Activated B cell treated with CpG ODN at 0.5 μM for 24 hours (primary cell): ENCODE data around the gene ARNT2. TPM values are rescaled to one million over a fixed set of nuclear protein-coding genes. Genes with fewer than 3 reads are reported as not detected.

Source experiments
- ATAC-seq: fragments of 200-7000 bp; cut with Tn5 transposase; one replicate; pipeline ENCODE4 v1.10.0; 2021; ENCODE audit warnings: low read depth, mild to moderate bottlenecking, moderate library complexity
- CTCF ChIA-PET: fragments of 350-600 bp; sonication (Branson Sonifier 250); formaldehyde crosslinking; loops from one replicate; lab custom pipeline; 2021; ENCODE audit warnings: antibody characterized with exemption; lab: Charles Lee
- POLR2A ChIA-PET: fragments of 350-600 bp; sonication (Branson Sonifier 250); formaldehyde crosslinking; loops from one replicate; lab custom pipeline; 2021; ENCODE audit warnings: antibody characterized with exemption; lab: Charles Lee
- DNase-seq: peaks from one replicate; pipeline ENCODE4 v3.0.0; 2022
- H3K27ac Mint-ChIP-seq: one replicate; pipeline ENCODE4 v1.8.0; 2020; ENCODE audit warnings: mixed read lengths
- H3K27me3 Mint-ChIP-seq: one replicate; pipeline ENCODE4 v1.8.0; 2021; ENCODE audit warnings: mixed read lengths
- H3K36me3 Mint-ChIP-seq: one replicate; pipeline ENCODE4 v1.8.0; 2021; ENCODE audit warnings: low read depth, mixed read lengths
- H3K4me1 Mint-ChIP-seq: one replicate; pipeline ENCODE4 v1.8.0; 2021; ENCODE audit warnings: mixed read lengths
- H3K4me3 Mint-ChIP-seq: one replicate; pipeline ENCODE4 v1.8.0; 2020; ENCODE audit warnings: mild to moderate bottlenecking, mixed read lengths
- H3K9me3 Mint-ChIP-seq: one replicate; pipeline ENCODE4 v1.8.0; 2020; ENCODE audit warnings: mixed read lengths
- intact Hi-C: fragments of 100-400 bp; cut with micrococcal nuclease; formaldehyde crosslinking; loops from one replicate; pipeline ENCODE4 v1.15.1; 2024
- total RNA-seq: library from RNA; stranded (reverse); gene quantifications from 2 replicates; pipeline ENCODE4 v1.2.3, GENCODE V29; 2022
- TF ChIP-seq, protein P1 (sequence below): fragments of 200-600 bp; IDR thresholded peaks from one replicate; pipeline ENCODE4 v1.8.0; 2022; ENCODE audit warnings: antibody characterized with exemption, mild to moderate bottlenecking

Gene ARNT2
- total RNA-seq, 1 donor from 2014 or later, result not detected

DNA sequence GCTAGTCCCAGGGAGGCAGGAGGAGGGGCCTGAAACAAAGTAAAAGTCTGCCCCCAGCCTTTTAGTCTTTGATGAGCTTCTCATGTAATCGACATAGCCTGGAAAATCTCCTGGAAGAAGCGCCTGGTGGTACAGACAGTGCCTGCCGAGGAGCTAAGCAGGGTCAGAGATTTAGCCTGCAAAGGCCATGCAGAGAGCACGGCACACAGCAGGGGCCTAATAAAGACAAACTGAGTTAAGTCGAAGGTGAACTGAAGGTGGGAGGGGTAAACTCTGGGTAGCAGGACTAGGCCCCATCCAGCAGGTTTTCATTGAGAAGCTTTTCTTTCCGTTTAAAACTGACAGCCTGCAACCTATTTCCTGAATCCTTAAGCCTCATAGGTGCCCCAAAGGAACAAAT lies 175.4 kb downstream of the ARNT2 start:
- Mint-ChIP-seq H3K4me3 (no peak overlapping the region), H3K27me3 (peaks cover 4% of the 10 kb centered on the region), H3K4me1 (no peaks in the 10 kb centered on the region), H3K27ac (no peak overlapping the region), H3K9me3 (no peaks in the 10 kb centered on the region), H3K36me3 (no peaks in the 10 kb centered on the region)
- ATAC-seq, result no peak
- ChIA-PET CTCF (no interaction called here), POLR2A (no interaction called here)
- intact Hi-C loops, result no loop called here
- no peak for DNase-seq
- TF ChIP-seq, protein P1, sequence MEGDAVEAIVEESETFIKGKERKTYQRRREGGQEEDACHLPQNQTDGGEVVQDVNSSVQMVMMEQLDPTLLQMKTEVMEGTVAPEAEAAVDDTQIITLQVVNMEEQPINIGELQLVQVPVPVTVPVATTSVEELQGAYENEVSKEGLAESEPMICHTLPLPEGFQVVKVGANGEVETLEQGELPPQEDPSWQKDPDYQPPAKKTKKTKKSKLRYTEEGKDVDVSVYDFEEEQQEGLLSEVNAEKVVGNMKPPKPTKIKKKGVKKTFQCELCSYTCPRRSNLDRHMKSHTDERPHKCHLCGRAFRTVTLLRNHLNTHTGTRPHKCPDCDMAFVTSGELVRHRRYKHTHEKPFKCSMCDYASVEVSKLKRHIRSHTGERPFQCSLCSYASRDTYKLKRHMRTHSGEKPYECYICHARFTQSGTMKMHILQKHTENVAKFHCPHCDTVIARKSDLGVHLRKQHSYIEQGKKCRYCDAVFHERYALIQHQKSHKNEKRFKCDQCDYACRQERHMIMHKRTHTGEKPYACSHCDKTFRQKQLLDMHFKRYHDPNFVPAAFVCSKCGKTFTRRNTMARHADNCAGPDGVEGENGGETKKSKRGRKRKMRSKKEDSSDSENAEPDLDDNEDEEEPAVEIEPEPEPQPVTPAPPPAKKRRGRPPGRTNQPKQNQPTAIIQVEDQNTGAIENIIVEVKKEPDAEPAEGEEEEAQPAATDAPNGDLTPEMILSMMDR, result no peak

DNA sequence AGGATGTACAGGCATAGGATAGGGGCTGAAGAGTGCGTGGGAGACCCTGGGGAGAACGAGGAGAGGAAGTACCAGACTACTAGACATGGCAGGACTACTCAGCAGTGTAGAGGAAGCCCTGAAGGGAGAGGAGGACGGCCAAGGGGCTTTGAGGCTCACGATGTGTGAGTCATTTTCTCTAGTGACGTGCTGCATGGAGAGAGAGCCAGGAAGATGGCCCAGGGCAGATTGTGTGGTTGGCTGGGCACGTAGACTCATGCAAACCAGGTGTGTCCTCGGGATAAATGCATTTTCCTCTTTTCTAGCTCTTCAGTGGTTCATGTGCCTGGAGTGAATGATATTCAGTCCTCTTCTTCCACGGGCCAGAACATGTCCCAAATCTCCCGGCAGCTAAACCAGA lies 175.9 kb downstream of the ARNT2 start:
- Mint-ChIP-seq H3K27ac (no peak overlapping the region), H3K4me1 (no peaks in the 10 kb centered on the region), H3K36me3 (no peaks in the 10 kb centered on the region), H3K27me3 (no peaks in the 10 kb centered on the region), H3K4me3 (no peak overlapping the region), H3K9me3 (no peaks in the 10 kb centered on the region)
- CTCF ChIA-PET, result no interaction called here
- POLR2A ChIA-PET, result no interaction called here
- ATAC-seq (no peak), DNase-seq (no peak)
- intact Hi-C loops, result no loop called here
- TF ChIP-seq, protein P1, result no peak

DNA sequence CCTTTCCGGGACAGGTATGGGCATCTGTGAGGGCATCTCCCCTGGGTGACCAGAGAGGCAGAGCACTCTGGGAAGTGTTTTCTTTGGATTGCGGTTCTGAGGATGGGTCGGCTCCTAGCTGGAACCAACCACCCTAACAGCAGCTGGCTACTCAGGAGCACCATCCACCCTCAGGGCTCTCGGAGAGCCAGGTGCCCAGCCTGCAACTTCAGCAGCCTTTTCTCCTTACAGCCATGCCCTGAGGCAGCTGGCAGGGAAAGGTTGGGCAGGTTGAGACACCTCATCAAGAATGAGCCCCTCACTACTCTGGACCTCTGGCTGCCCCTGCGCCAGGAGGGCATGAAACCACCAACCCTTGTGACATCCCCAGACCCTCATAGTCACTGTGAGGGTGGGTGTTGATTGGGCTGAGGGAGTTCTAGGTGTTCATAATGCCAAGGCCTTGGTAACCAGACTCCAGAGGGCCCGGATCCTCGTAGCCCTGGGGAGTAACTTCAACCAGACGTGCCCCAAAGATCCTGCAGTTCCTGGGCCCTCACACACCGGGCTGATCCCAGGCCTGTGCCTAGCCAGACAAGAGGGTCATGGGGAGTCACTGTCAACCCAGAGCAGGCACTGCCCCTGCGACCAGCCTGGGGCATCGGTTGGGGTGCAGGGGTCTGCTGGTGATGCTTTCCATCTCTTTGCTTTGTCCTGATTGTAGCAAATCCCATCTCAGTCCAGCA lies 176.5 kb downstream of the ARNT2 start:
- no peak for ATAC-seq

DNA sequence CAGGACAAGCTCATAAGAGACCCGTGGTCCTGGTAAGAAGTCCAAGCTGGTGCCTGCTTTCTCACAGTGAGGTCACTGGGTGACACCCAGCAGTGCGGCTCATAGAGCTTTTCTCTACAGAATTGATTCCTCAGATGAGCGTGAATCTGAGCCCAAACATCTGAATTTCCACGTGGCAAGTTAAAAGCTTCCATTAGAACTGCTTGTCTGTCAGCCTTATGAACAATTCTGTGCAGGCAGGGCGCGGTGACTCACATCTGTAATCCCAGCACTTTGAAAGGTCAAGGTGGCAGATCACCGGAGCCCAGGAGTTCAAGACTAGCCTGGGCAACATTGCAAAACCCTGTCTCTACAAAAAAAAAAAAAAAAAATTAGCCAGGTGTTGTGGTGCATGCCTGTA lies 177.8 kb downstream of the ARNT2 start:
- CTCF ChIA-PET, result no interaction called here
- intact Hi-C loops, result no loop called here
- no peaks in the 10 kb centered on the region for H3K27me3 Mint-ChIP-seq
- no peaks in the 10 kb centered on the region for H3K4me1 Mint-ChIP-seq
- H3K27ac Mint-ChIP-seq, result no peak overlapping the region
- no peaks in the 10 kb centered on the region for H3K36me3 Mint-ChIP-seq
- H3K4me3 Mint-ChIP-seq, result no peak overlapping the region
- TF ChIP-seq, protein P1, result no peak
- POLR2A ChIA-PET, result no interaction called here
- DNase-seq, result no peak
- no peaks in the 10 kb centered on the region for H3K9me3 Mint-ChIP-seq
- ATAC-seq, result no peak

More for the DNA sequence above, 176.5 kb downstream of the ARNT2 start:
- POLR2A ChIA-PET, result no interaction called here
- H3K4me3 Mint-ChIP-seq, result no peak overlapping the region
- no peaks in the 10 kb centered on the region for H3K27me3 Mint-ChIP-seq
- no peak overlapping the region for H3K27ac Mint-ChIP-seq
- no peaks in the 10 kb centered on the region for H3K36me3 Mint-ChIP-seq
- CTCF ChIA-PET, result no interaction called here
- no peak for DNase-seq
- intact Hi-C loops, result no loop called here
- no peaks in the 10 kb centered on the region for H3K4me1 Mint-ChIP-seq
- no peaks in the 10 kb centered on the region for H3K9me3 Mint-ChIP-seq
- TF ChIP-seq, protein P1, result no peak

DNA sequence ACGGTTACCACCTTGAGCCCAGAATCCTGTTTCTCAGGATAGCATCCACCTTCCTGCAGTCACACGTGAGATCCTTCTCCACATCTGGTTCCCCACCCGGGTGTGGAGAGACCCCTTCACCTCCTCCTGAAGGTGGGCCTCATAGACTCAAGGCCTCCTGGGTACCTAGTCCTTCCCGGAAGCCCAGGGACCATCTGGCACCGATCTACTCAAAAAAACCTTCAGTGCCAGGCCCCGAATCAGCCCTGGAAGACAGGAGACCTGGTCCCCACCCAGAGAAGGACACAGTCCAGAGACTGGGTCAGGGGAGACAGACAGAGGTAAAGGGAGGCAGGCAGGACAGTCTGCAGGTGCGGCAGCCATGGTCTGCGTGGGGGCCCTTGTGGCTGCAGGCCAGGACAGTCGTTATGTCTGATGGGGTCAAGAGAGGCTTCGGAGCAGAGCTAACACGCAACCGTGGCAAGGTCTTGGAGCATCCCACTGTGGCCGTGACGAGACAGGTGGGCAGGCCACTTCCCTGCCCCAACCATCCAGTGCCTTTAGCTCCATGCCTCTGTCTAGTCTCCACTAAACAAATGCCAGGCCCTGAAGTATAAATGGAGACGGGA lies 178.7 kb downstream of the ARNT2 start:
- DNase-seq (no peak), ATAC-seq (no peak)
- Mint-ChIP-seq H3K4me3 (no peak overlapping the region), H3K4me1 (no peaks in the 10 kb centered on the region), H3K9me3 (no peaks in the 10 kb centered on the region), H3K27me3 (no peaks in the 10 kb centered on the region), H3K36me3 (no peaks in the 10 kb centered on the region), H3K27ac (no peak overlapping the region)
- intact Hi-C loops, result no loop called here
- TF ChIP-seq, protein P1, result no peak
- ChIA-PET CTCF (no interaction called here), POLR2A (no interaction called here)
